Spleen (tissue), 11 donors: ENCODE results near the gene TXNRD2. TPM values are rescaled to one million over a fixed set of nuclear protein-coding genes. Genes with fewer than 3 reads are reported as not detected.

Source experiments
- DNase-seq: peaks from one replicate; pipeline ENCODE4 v3.0.0-alpha.2; 2020
- H3K27ac ChIP-seq, 8 donors: fragments of 200-600 bp; sonication (generic) in 7 of 8; 1 replicate in 4 of 8; 2 replicates in 4 of 8; pipeline versions ENCODE4 v1.5.0 to v1.8.0; 2016 to 2021; ENCODE audit warnings: inconsistent platforms in 4 of 8, mild to moderate bottlenecking in 4 of 8, moderate library complexity in 1 of 8
- H3K27me3 ChIP-seq, 7 donors: fragments of 200-600 bp; sonication (generic) in 6 of 7; replicated peaks in 1 of 7; 1 replicate in 4 of 7; 2 replicates in 3 of 7; pipeline versions ENCODE4 v1.5.0 to v1.8.0; 2016 to 2021; ENCODE audit warnings: inconsistent platforms in 3 of 7, mild to moderate bottlenecking in 1 of 7
- H3K36me3 ChIP-seq, 6 donors: fragments of 200-600 bp; sonication (generic) in 5 of 6; 1 replicate in 4 of 6; 2 replicates in 2 of 6; pipeline versions ENCODE4 v1.5.0 to v1.8.0; 2016 to 2021; ENCODE audit warnings: inconsistent platforms in 2 of 6
- H3K4me1 ChIP-seq, 6 donors: fragments of 200-600 bp; sonication (generic) in 5 of 6; 1 replicate in 3 of 6; 2 replicates in 3 of 6; pipeline versions ENCODE4 v1.5.0 to v1.8.0; 2016 to 2021; ENCODE audit warnings: inconsistent platforms in 3 of 6
- H3K4me3 ChIP-seq, 8 donors: fragments of 200-600 bp; sonication (generic) in 7 of 8; 1 replicate in 4 of 8; 2 replicates in 4 of 8; pipeline versions ENCODE4 v1.5.0 to v1.8.0; 2016 to 2021; ENCODE audit warnings: inconsistent platforms in 4 of 8, mild to moderate bottlenecking in 4 of 8, moderate library complexity in 2 of 8
- H3K9me3 ChIP-seq, 8 donors: fragments of 200-600 bp; sonication (generic) in 7 of 8; 1 replicate in 4 of 8; 2 replicates in 4 of 8; pipeline versions ENCODE4 v1.5.0 to v1.8.0; 2016 to 2021; ENCODE audit warnings: inconsistent platforms in 4 of 8
- CTCF ChIP-seq, 11 experiments: fragments of 200-600 bp in 7 of 11; fragments of 450-650 bp in 4 of 11; sonication (generic) in 4 of 11; IDR thresholded peaks in 8 of 11; conservative IDR thresholded peaks in 3 of 11; 1 replicate in 7 of 11; 2 replicates in 4 of 11; pipeline versions ENCODE4 v1.4.0 to v1.8.0; 2016 to 2021; ENCODE audit warnings: antibody characterized with exemption in 11 of 11, inconsistent platforms in 4 of 11, mild to moderate bottlenecking in 1 of 11
- POLR2A ChIP-seq, 3 donors: fragments of 450-650 bp; IDR thresholded peaks; one replicate each; pipeline ENCODE4 v1.5.1; 2017; ENCODE audit warnings: antibody characterized with exemption in 3 of 3, mild to moderate bottlenecking in 1 of 3
- POLR2AphosphoS5 ChIP-seq, 3 donors: sonication (generic); formaldehyde crosslinking; IDR thresholded peaks; one replicate each; pipeline ENCODE4 v1.5.1; 2017; ENCODE audit warnings: antibody characterized with exemption in 3 of 3
- WGBS, 5 donors: extraction: QIAGEN DNeasy Blood & Tissue Kit in 3 of 5; methylation state at CpG; one replicate each; pipeline versions ENCODE4 v1.1.5 to v1.1.7; 2013 to 2018; 5-methylcytosine and 5-hydroxymethylcytosine counted together
- intact Hi-C: fragments of 100-400 bp; cut with DNase I; formaldehyde crosslinking; loops from one replicate; pipeline ENCODE4 v1.15.0; 2023; ENCODE audit warnings: low total_unique reads
- polyA plus RNA-seq, 3 donors: library from polyadenylated mRNA; stranded (reverse); fragments of 200-250 nt; gene quantifications; one replicate each; pipeline ENCODE4 v1.2.1, GENCODE V29; 2013
- total RNA-seq, 7 donors: library from RNA; depleted of rRNA in 3 of 7; stranded (reverse); fragments of >200 nt in 3 of 7; fragmentation: NEBNext Ultra II Directional in 4 of 7; extraction: Animal tissue kit (Norgen Biotek cat#: 25700) in 4 of 7; gene quantifications; one replicate each; pipeline versions ENCODE4 v1.1.0 to v1.2.1, GENCODE V29; 2016 to 2021
- donor health status: healthy with polysubstance abuse.
- donor health status: DM: no; HTN: no; CAD: no; lungs with moderate emphysema.
- donor health status: DM: no; HTN: no; CAD: no.
- donor health status: Bipolar disorder and iron deficiency.
- donor health status: healthy.
- donor health status: DM: no; HTN: no; CAD: no.
- donor health status: DM: yes; HTN: yes; CAD: no.

Gene TXNRD2
- total and polyA plus RNA-seq, 10 donors, result 21.6 to 45.9 (median 35.5) TPM

GRCh38 chr22:19841641-19842392 is 99.8 kb downstream of the TXNRD2 start:
- H3K4me1 ChIP-seq, result peaks cover 22 to 51% (median 39%) of the 10 kb centered on the region in 6 donors
- whole genome bisulfite sequencing, 5 donors, result 77 to 90% (median 82%) methylated on average over 6 to 8 of the region's 8 CpGs
- no peak for DNase-seq
- H3K27me3 ChIP-seq, result no peaks in the 10 kb centered on the region
- H3K36me3 ChIP-seq, result peaks cover 0 to 3% (median 0%) of the 10 kb centered on the region in 6 donors
- no peak for TF ChIP-seq POLR2A (IDR thresholded peaks at IDR 0.05)
- H3K4me3 ChIP-seq, result no peak overlapping the region
- H3K27ac ChIP-seq, result no peak overlapping the region
- no peaks in the 10 kb centered on the region for H3K9me3 ChIP-seq
- intact Hi-C loops, result no loop called here

GRCh38 chr22:19840955-19841640 is 100.5 kb downstream of the TXNRD2 start:
- Histone ChIP-seq H3K36me3 (no peaks in the 10 kb centered on the region), H3K27ac (no peak overlapping the region), H3K9me3 (no peaks in the 10 kb centered on the region), H3K4me3 (no peak overlapping the region), H3K27me3 (no peaks in the 10 kb centered on the region), H3K4me1 (peaks cover 22 to 44% (median 38%) of the 10 kb centered on the region in 6 donors)
- TF ChIP-seq POLR2A (IDR thresholded peaks at IDR 0.05), result no peak
- no peak for TF ChIP-seq POLR2AphosphoS5 (IDR thresholded peaks at IDR 0.05)
- no peak for TF ChIP-seq CTCF (IDR thresholded peaks at IDR 0.05 in 8 of 11, conservative IDR thresholded peaks at IDR 0.05 in 3 of 11)
- DNase-seq, result no peak
- intact Hi-C loops, result no loop called here
- 94 to 98% (median 96%) methylated on average over 6 of the region's 6 CpGs for WGBS, 5 donors

- intact Hi-C loops, result no loop called here
- Histone ChIP-seq H3K27ac (no peak overlapping the region), H3K36me3 (no peaks in the 10 kb centered on the region), H3K4me1 (peaks cover 16 to 34% (median 29%) of the 10 kb centered on the region in 6 donors), H3K9me3 (no peaks in the 10 kb centered on the region), H3K4me3 (no peak overlapping the region), H3K27me3 (no peaks in the 10 kb centered on the region)
- no peak for DNase-seq
- TF ChIP-seq POLR2AphosphoS5 (IDR thresholded peaks at IDR 0.05) (no peak), POLR2A (IDR thresholded peaks at IDR 0.05) (no peak), CTCF (IDR thresholded peaks at IDR 0.05 in 8 of 11, conservative IDR thresholded peaks at IDR 0.05 in 3 of 11) (no peak)
- WGBS, 5 donors, result 75 to 93% (median 86%) methylated on average over 4 of the region's 4 CpGs
Measured at GRCh38 chr22:19840059-19840458, 101.6 kb downstream of the TXNRD2 start.

GRCh38 chr22:19837915-19838314 is 103.7 kb downstream of the TXNRD2 start:
- Histone ChIP-seq H3K36me3 (no peaks in the 10 kb centered on the region), H3K4me3 (no peak overlapping the region), H3K27me3 (no peaks in the 10 kb centered on the region), H3K9me3 (no peaks in the 10 kb centered on the region), H3K4me1 (peaks cover 0 to 15% (median 12%) of the 10 kb centered on the region in 6 donors), H3K27ac (no peak overlapping the region)
- 56 to 91% (median 79%) methylated on average over 6 of the region's 6 CpGs for WGBS, 5 donors
- intact Hi-C loops, result no loop called here
- no peak for DNase-seq
- TF ChIP-seq CTCF (IDR thresholded peaks at IDR 0.05 in 8 of 11, conservative IDR thresholded peaks at IDR 0.05 in 3 of 11) (no peak), POLR2A (IDR thresholded peaks at IDR 0.05) (no peak), POLR2AphosphoS5 (IDR thresholded peaks at IDR 0.05) (no peak)
